Gastrocnemius medialis (tissue), 4 donors: ENCODE results near the gene CCDC40.

Experiments
- POLR2A ChIP-seq, 2 donors: fragments of 450-650 bp; IDR thresholded peaks; one replicate each; pipeline ENCODE4 v1.6.1; 2017; ENCODE audit warnings: antibody characterized with exemption in 2 of 2, mild to moderate bottlenecking in 2 of 2, moderate library complexity in 2 of 2
- TF ChIP-seq, protein P1 (sequence below), 5 experiments: fragments of 450-650 bp in 3 of 5; fragments of 200-600 bp in 2 of 5; sonication (generic) in 2 of 5; IDR thresholded peaks in 4 of 5; conservative IDR thresholded peaks in 1 of 5; 1 replicate in 4 of 5; 2 replicates in 1 of 5; pipeline ENCODE4 v1.5.1; 2016 to 2019; ENCODE audit warnings: antibody characterized with exemption in 5 of 5, mild to moderate bottlenecking in 3 of 5, moderate library complexity in 3 of 5

DNA sequence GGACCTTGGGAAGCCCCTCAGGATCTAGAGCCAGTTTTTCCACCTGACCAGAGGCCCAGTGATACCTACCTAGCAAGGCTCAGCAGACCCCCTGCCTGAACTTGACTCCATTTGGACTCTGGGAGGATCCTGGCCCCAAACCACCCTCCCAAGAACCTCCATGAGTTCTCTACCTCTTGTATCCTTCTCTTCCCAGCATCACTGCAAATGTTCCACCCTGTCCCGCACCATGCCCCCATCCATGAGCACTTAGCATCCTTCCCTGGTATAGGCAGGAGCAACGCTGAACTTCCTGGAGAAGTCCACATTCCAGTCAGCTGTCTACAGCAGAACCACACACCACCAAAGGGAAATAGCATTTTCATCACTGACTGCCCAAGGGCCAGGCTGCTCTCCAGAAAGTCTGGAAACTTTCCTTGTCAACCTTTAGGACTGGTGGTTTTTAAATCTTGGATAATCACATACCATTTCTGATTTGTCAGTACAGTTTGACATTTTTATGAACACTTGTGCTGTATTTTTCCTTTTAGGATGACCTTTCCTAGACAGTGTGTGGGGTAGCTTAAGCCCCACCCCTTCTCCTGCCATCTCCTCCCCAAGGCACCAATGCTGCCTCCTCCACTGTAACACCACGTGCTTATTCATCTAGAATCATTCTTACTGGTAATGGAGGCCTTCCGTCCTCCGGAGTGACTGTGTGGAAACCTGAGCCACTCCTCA, 96.6 kb downstream of the CCDC40 start:
- TF ChIP-seq POLR2A (IDR thresholded peaks at IDR 0.05), result no peak
- TF ChIP-seq, protein P1, sequence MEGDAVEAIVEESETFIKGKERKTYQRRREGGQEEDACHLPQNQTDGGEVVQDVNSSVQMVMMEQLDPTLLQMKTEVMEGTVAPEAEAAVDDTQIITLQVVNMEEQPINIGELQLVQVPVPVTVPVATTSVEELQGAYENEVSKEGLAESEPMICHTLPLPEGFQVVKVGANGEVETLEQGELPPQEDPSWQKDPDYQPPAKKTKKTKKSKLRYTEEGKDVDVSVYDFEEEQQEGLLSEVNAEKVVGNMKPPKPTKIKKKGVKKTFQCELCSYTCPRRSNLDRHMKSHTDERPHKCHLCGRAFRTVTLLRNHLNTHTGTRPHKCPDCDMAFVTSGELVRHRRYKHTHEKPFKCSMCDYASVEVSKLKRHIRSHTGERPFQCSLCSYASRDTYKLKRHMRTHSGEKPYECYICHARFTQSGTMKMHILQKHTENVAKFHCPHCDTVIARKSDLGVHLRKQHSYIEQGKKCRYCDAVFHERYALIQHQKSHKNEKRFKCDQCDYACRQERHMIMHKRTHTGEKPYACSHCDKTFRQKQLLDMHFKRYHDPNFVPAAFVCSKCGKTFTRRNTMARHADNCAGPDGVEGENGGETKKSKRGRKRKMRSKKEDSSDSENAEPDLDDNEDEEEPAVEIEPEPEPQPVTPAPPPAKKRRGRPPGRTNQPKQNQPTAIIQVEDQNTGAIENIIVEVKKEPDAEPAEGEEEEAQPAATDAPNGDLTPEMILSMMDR (IDR thresholded peaks at IDR 0.05 in 4 of 5, conservative IDR thresholded peaks at IDR 0.05 in 1 of 5), result no peak
